HCT116 (cell line): ENCODE results near the gene NPC2. TPM values are rescaled to one million over a fixed set of nuclear protein-coding genes. Genes with fewer than 3 reads are reported as not detected.

ENCODE experiments used
- ATAC-seq: fragments of 200-7000 bp; cut with Tn5 transposase; 2 replicates; pipeline ENCODE4 v1.9.1; 2020; ENCODE audit warnings: mild to moderate bottlenecking, moderate library complexity
- BruUV-seq: library from RNA; stranded (reverse); fragments of 400-500 nt; replicated peaks from 2 replicates; lab custom pipeline; 2021; lab: Mats Ljungman, UMichigan
- CTCF ChIA-PET: fragments of 300-600 bp; sonication (Branson Sonifier 250); formaldehyde crosslinking; loops from one replicate; lab custom pipeline; 2021; ENCODE audit warnings: antibody characterized with exemption; lab: Charles Lee
- POLR2A ChIA-PET: fragments of 300-600, 350-600 bp; sonication (Branson Sonifier 250); formaldehyde crosslinking; loops from one replicate; lab custom pipeline; 2021; ENCODE audit warnings: antibody characterized with exemption; lab: Charles Lee
- RAD21 ChIA-PET, 2 experiments: fragments of 300-600 bp; sonication (Branson Sonifier 250); formaldehyde crosslinking; loops; one replicate each; lab custom pipeline; 2023; ENCODE audit warnings: low total read pairs in 2 of 2; ENCODE audit not compliant: uncharacterized antibody in 2 of 2, unreplicated experiment in 2 of 2, low non-redundant PET in 1 of 2; lab: Charles Lee
- DNase-seq: peaks from one replicate; pipeline ENCODE4 v3.0.0-alpha.2; 2010; ENCODE audit warnings: low read depth, low spot score
- H2AFZ ChIP-seq: fragments of 200-600 bp; shearing (Covaris generic), sonication (generic); 2 replicates; pipeline ENCODE4 v1.6.1; 2017; ENCODE audit warnings: low read depth, mixed run types, mixed read lengths, antibody characterized with exemption, low read length; ENCODE audit not compliant: poor library complexity, severe bottlenecking
- H3K27ac ChIP-seq: 2 replicates; pipeline ENCODE4 v1.5.1; 2012; ENCODE audit warnings: low read depth, low read length
- H3K27me3 ChIP-seq: fragments of 200-600 bp; sonication (generic); 2 replicates; pipeline ENCODE4 v1.6.1; 2016; ENCODE audit warnings: mixed run types, low read length, mixed read lengths; ENCODE audit not compliant: insufficient read depth
- H3K36me3 ChIP-seq, 2 experiments: fragments of 200-500 bp in 1 of 2; fragments of 200-600 bp in 1 of 2; sonication (Bioruptor generic) in 1 of 2; sonication (generic) in 1 of 2; 2 replicates each; pipeline versions ENCODE4 v1.5.1 to v1.6.1; 2014 to 2016; ENCODE audit warnings: low read length in 2 of 2, inconsistent platforms in 1 of 2, mixed read lengths in 1 of 2, mixed run types in 1 of 2; ENCODE audit not compliant: insufficient read depth in 2 of 2, control insufficient read depth in 1 of 2
- H3K4me1 ChIP-seq, 2 experiments: fragments of 200-600 bp in 1 of 2; sonication (generic) in 1 of 2; 2 replicates each; pipeline versions ENCODE4 v1.5.1 to v1.6.1; 2012 to 2017; ENCODE audit warnings: low read length in 2 of 2, inconsistent platforms in 1 of 2, mild to moderate bottlenecking in 1 of 2, mixed read lengths in 1 of 2, mixed run types in 1 of 2, moderate library complexity in 1 of 2; ENCODE audit not compliant: insufficient read depth in 2 of 2, control insufficient read depth in 1 of 2
- H3K4me2 ChIP-seq: fragments of 200-600 bp; sonication (generic); 2 replicates; pipeline ENCODE4 v1.6.1; 2017; ENCODE audit warnings: mixed run types, low read length, mixed read lengths
- H3K4me3 ChIP-seq, 2 experiments: fragments of 200-600 bp in 1 of 2; sonication (generic) in 1 of 2; replicated peaks in 1 of 2; 2 replicates each; pipeline ENCODE4 v1.5.1; 2011 to 2016; ENCODE audit warnings: low read length in 2 of 2, control low read depth in 1 of 2, low read depth in 1 of 2, mild to moderate bottlenecking in 1 of 2, mixed read lengths in 1 of 2, mixed run types in 1 of 2
- H3K79me2 ChIP-seq: fragments of 200-600 bp; sonication (generic); 2 replicates; pipeline ENCODE4 v1.6.1; 2017; ENCODE audit warnings: mild to moderate bottlenecking, mixed run types, low read length, moderate library complexity, mixed read lengths; ENCODE audit not compliant: insufficient read depth
- H3K9ac ChIP-seq: fragments of 200-600 bp; sonication (generic); 2 replicates; pipeline ENCODE4 v1.6.1; 2016; ENCODE audit warnings: low read length, mixed read lengths
- H3K9me2 ChIP-seq: fragments of 200-600 bp; sonication (generic), shearing (Covaris generic); 2 replicates; pipeline ENCODE4 v1.6.1; 2017; ENCODE audit warnings: mixed run types, mild to moderate bottlenecking, moderate library complexity; ENCODE audit not compliant: insufficient read depth
- H3K9me3 ChIP-seq, 2 experiments: fragments of 200-500 bp in 1 of 2; fragments of 200-600 bp in 1 of 2; sonication (Bioruptor generic) in 1 of 2; sonication (generic) in 1 of 2; 2 replicates each; pipeline ENCODE4 v1.6.1; 2014 to 2017; ENCODE audit warnings: low read length in 2 of 2, mixed read lengths in 2 of 2, inconsistent platforms in 1 of 2, low read depth in 1 of 2, mild to moderate bottlenecking in 1 of 2, mixed run types in 1 of 2, moderate library complexity in 1 of 2; ENCODE audit not compliant: control insufficient read depth in 1 of 2, insufficient read depth in 1 of 2
- H4K20me1 ChIP-seq: fragments of 200-600 bp; sonication (generic), shearing (Covaris generic); 2 replicates; pipeline ENCODE4 v1.6.1; 2017; ENCODE audit warnings: mixed run types, mild to moderate bottlenecking, moderate library complexity; ENCODE audit not compliant: insufficient read depth
- CEBPB ChIP-seq: IDR thresholded peaks from 2 replicates; pipeline ENCODE4 v1.6.1; 2012; ENCODE audit warnings: low read depth
- EZH2 ChIP-seq: fragments of 200-600 bp; sonication (generic); IDR thresholded peaks from 2 replicates; pipeline ENCODE4 v1.6.1; 2017; ENCODE audit warnings: antibody characterized with exemption, mixed run types
- JUND ChIP-seq: IDR thresholded peaks from 2 replicates; pipeline ENCODE4 v1.6.1; 2012
- POLR2AphosphoS5 ChIP-seq: IDR thresholded peaks from 2 replicates; pipeline ENCODE4 v1.6.1; 2011; ENCODE audit warnings: mild to moderate bottlenecking, low read depth, low read length, moderate library complexity
- RAD21 ChIP-seq: IDR thresholded peaks from 2 replicates; pipeline ENCODE4 v1.6.1; 2012; ENCODE audit warnings: low read depth, mild to moderate bottlenecking
- SIN3A ChIP-seq: IDR thresholded peaks from 2 replicates; pipeline ENCODE4 v1.6.1; 2012; ENCODE audit warnings: low read depth
- SRF ChIP-seq: IDR thresholded peaks from 2 replicates; pipeline ENCODE4 v1.6.1; 2012; ENCODE audit warnings: low read depth
- ZBTB33 ChIP-seq: IDR thresholded peaks from 2 replicates; pipeline ENCODE4 v1.6.1; 2011; ENCODE audit warnings: mild to moderate bottlenecking, low read length, moderate library complexity; ENCODE audit not compliant: insufficient replicate concordance; ENCODE audit errors: extremely low read depth
- intact Hi-C: fragments of 100-400 bp; cut with micrococcal nuclease; formaldehyde crosslinking; loops from 2 replicates; pipeline ENCODE4 v1.10.0; 2022
- total RNA-seq: library from RNA; stranded (reverse); gene quantifications from one replicate; pipeline ENCODE4 v1.2.1, GENCODE V29; 2021; ENCODE audit not compliant: unreplicated experiment
- TF ChIP-seq, protein P1 (sequence below): IDR thresholded peaks from 2 replicates; pipeline ENCODE4 v1.6.1; 2012; ENCODE audit warnings: low read depth
- TF ChIP-seq, protein P2 (sequence below): IDR thresholded peaks from 2 replicates; pipeline ENCODE4 v1.6.1; 2012

NPC2 gene
- total RNA-seq, 1 experiment from 2014 or later: 105 TPM

GRCh38 chr14:74476607-74477006, 16.5 kb downstream of the NPC2 start:
- Histone ChIP-seq H3K27me3 (no peaks in the 10 kb centered on the region), H4K20me1 (no peaks in the 10 kb centered on the region), H3K9ac (no peak overlapping the region), H3K79me2 (no peaks in the 10 kb centered on the region), H3K9me2 (no peaks in the 10 kb centered on the region), H3K4me2 (no peak overlapping the region), H3K4me1 (no peaks in the 10 kb centered on the region), H3K9me3 (no peaks in the 10 kb centered on the region), H3K4me3 (no peak overlapping the region), H2AFZ (no peak overlapping the region), H3K36me3 (peaks cover 0 to 3% of the 10 kb centered on the region in 2 experiments; a peak in 2 of 4 replicates), H3K27ac (no peak overlapping the region)
- TF ChIP-seq POLR2AphosphoS5 (no peak), JUND (no peak), RAD21 (no peak), SRF (no peak), ZBTB33 (no peak), EZH2 (no peak), SIN3A (no peak), CEBPB (no peak)
- TF ChIP-seq, protein P1, sequence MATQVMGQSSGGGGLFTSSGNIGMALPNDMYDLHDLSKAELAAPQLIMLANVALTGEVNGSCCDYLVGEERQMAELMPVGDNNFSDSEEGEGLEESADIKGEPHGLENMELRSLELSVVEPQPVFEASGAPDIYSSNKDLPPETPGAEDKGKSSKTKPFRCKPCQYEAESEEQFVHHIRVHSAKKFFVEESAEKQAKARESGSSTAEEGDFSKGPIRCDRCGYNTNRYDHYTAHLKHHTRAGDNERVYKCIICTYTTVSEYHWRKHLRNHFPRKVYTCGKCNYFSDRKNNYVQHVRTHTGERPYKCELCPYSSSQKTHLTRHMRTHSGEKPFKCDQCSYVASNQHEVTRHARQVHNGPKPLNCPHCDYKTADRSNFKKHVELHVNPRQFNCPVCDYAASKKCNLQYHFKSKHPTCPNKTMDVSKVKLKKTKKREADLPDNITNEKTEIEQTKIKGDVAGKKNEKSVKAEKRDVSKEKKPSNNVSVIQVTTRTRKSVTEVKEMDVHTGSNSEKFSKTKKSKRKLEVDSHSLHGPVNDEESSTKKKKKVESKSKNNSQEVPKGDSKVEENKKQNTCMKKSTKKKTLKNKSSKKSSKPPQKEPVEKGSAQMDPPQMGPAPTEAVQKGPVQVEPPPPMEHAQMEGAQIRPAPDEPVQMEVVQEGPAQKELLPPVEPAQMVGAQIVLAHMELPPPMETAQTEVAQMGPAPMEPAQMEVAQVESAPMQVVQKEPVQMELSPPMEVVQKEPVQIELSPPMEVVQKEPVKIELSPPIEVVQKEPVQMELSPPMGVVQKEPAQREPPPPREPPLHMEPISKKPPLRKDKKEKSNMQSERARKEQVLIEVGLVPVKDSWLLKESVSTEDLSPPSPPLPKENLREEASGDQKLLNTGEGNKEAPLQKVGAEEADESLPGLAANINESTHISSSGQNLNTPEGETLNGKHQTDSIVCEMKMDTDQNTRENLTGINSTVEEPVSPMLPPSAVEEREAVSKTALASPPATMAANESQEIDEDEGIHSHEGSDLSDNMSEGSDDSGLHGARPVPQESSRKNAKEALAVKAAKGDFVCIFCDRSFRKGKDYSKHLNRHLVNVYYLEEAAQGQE: no peak
- TF ChIP-seq, protein P2, sequence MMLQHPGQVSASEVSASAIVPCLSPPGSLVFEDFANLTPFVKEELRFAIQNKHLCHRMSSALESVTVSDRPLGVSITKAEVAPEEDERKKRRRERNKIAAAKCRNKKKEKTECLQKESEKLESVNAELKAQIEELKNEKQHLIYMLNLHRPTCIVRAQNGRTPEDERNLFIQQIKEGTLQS: no peak
- CTCF ChIA-PET: no interaction called here
- no TSS peak for BruUV-seq
- DNase-seq (no peak), ATAC-seq (no peak)
- intact Hi-C loops: loop anchor here (10.0 kb wide), 2 partner anchors 152 to 272 kb away; no protein-coding TSS in a partner anchor
- RAD21 ChIA-PET: no interaction called here
- POLR2A ChIA-PET: no interaction called here
